ENCODE results near the gene ANK2. TPM values are rescaled to one million over a fixed set of nuclear protein-coding genes. Genes with fewer than 3 reads are reported as not detected.

ANK2 gene
- total and polyA plus RNA-seq, 5 donors from 2014 or later = not detected

DNA sequence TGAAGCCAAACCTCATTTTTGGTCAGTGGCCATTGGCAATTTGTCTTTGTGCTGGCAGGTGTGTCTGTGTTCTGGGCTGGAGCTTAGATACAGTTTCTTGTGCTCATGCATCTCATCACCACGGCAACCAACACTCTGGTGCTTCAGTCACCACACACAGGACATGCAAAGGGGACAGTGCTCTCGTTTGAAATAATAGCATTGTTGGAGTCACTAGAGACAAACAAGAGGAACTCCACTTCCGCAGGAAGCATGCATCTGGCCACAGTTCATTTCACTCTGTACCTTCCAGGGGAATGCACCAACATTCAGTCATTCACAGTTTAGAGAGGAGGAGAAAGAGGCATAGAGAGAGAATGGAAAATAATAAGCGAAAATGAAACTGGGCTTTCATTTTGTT, 267.4 kb downstream of the ANK2 start:
- peaks cover 0 to 7% (median 0%) of the 10 kb centered on the region in 4 donors for H3K4me1 Mint-ChIP-seq
- no peak overlapping the region for H3K27ac ChIP-seq (ENCODE audit: insufficient read depth, low read length, poor library complexity, severe bottlenecking)
- ATAC-seq (ENCODE audit: low read depth in 2 of 2) (peak; percentile 12 to 28), DNase-seq (peak in 2 of 3 donors; percentile 2 to 23)
- no peaks in the 10 kb centered on the region for H3K9me3 ChIP-seq (ENCODE audit: control insufficient read depth in 2 of 2, low read length in 2 of 2)
- no peaks in the 10 kb centered on the region for H3K36me3 Mint-ChIP-seq
- H3K4me3 Mint-ChIP-seq = peak overlapping the region in 1 of 4 donors; percentile 4
- no peak overlapping the region for H3K4me3 ChIP-seq (ENCODE audit: low read depth, low read length)
- H3K27me3 ChIP-seq (ENCODE audit: control insufficient read depth, insufficient read depth, low read length) = no peaks in the 10 kb centered on the region
- no peaks in the 10 kb centered on the region for H3K27me3 Mint-ChIP-seq
- H3K36me3 ChIP-seq (ENCODE audit: control insufficient read depth, insufficient read depth, low read length) = no peaks in the 10 kb centered on the region
- H3K27ac Mint-ChIP-seq = no peak overlapping the region
- H3K9me3 Mint-ChIP-seq = no peaks in the 10 kb centered on the region
- H3K4me1 ChIP-seq (ENCODE audit: control insufficient read depth, insufficient read depth, low read length, poor library complexity, severe bottlenecking) = no peaks in the 10 kb centered on the region

DNA sequence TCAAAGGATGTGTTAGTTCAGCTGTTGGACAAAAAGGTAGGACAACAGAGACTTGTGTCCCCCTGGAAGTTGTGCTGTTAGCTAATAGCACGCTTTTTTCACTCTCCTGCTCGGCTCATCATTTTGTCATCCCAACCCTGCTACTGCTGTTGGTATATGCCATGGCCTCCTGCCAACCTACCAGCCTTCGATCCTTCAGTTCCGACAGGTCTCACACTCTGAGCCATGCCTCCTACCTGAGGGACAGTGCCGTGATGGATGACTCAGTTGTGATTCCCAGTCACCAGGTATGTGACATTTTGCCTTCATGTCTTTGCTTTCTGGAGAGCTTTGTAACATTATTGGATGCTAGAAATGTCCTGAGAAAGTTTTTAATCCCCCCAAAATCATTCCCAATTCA, 268.1 kb downstream of the ANK2 start:
- Mint-ChIP-seq H3K27ac (peak overlapping the region in 1 of 3 donors; percentile 7), H3K4me3 (no peak overlapping the region), H3K36me3 (no peaks in the 10 kb centered on the region), H3K9me3 (no peaks in the 10 kb centered on the region), H3K4me1 (peaks cover 0 to 7% (median 0%) of the 10 kb centered on the region in 4 donors), H3K27me3 (no peaks in the 10 kb centered on the region)
- H3K27me3 ChIP-seq (ENCODE audit: control insufficient read depth, insufficient read depth, low read length) = no peaks in the 10 kb centered on the region
- ATAC-seq (ENCODE audit: low read depth in 2 of 2) (no peak), DNase-seq (no peak)
- no peak overlapping the region for H3K4me3 ChIP-seq (ENCODE audit: low read depth, low read length)
- H3K36me3 ChIP-seq (ENCODE audit: control insufficient read depth, insufficient read depth, low read length) = no peaks in the 10 kb centered on the region
- no peaks in the 10 kb centered on the region for H3K4me1 ChIP-seq (ENCODE audit: control insufficient read depth, insufficient read depth, low read length, poor library complexity, severe bottlenecking)
- H3K9me3 ChIP-seq (ENCODE audit: control insufficient read depth in 2 of 2, low read length in 2 of 2) = no peaks in the 10 kb centered on the region
- no peak overlapping the region for H3K27ac ChIP-seq (ENCODE audit: insufficient read depth, low read length, poor library complexity, severe bottlenecking)

DNA sequence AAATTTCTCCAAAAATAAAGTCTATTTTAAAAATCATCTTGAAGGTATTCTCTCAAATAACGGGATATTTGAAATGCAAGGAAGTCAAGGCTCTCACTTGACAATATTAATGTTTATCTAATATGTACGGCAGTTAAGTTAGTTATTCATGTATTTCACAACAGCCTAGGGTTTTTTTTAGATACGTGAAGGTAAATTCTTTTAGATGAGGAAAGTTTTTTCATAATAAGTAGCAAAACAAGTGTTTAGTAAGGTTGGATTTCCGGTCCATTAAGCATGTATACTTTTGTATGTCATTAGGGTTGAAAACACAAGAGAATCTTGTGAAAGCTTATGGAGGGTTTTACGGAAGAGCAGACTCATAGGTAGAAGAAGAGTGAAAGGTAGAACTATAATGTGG, 273.3 kb downstream of the ANK2 start:
- Mint-ChIP-seq H3K4me1 (no peaks in the 10 kb centered on the region), H3K27ac (no peak overlapping the region), H3K9me3 (peaks cover 0 to 4% (median 0%) of the 10 kb centered on the region in 7 donors), H3K4me3 (no peak overlapping the region), H3K27me3 (peaks cover 11% of the 10 kb centered on the region), H3K36me3 (no peaks in the 10 kb centered on the region)
- no peak for ATAC-seq (ENCODE audit: low read depth in 2 of 2)
- H3K9me3 ChIP-seq (ENCODE audit: control insufficient read depth in 2 of 2, low read length in 2 of 2) = no peaks in the 10 kb centered on the region
- DNase-seq = no peak
- no peak overlapping the region for H3K4me3 ChIP-seq (ENCODE audit: low read depth, low read length)
- H3K4me1 ChIP-seq (ENCODE audit: control insufficient read depth, insufficient read depth, low read length, poor library complexity, severe bottlenecking) = no peaks in the 10 kb centered on the region
- no peak overlapping the region for H3K27ac ChIP-seq (ENCODE audit: insufficient read depth, low read length, poor library complexity, severe bottlenecking)
- no peaks in the 10 kb centered on the region for H3K27me3 ChIP-seq (ENCODE audit: control insufficient read depth, insufficient read depth, low read length)
- H3K36me3 ChIP-seq (ENCODE audit: control insufficient read depth, insufficient read depth, low read length) = no peaks in the 10 kb centered on the region

GRCh38 chr4:113325876-113326615, 276.6 kb downstream of the ANK2 start:
- Mint-ChIP-seq H3K27ac (no peak overlapping the region), H3K36me3 (no peaks in the 10 kb centered on the region), H3K4me3 (no peak overlapping the region), H3K27me3 (peaks cover 11% of the 10 kb centered on the region), H3K4me1 (no peaks in the 10 kb centered on the region), H3K9me3 (peaks cover 0 to 4% (median 0%) of the 10 kb centered on the region in 7 donors)
- H3K9me3 ChIP-seq (ENCODE audit: control insufficient read depth in 2 of 2, low read length in 2 of 2) = no peaks in the 10 kb centered on the region
- H3K4me3 ChIP-seq (ENCODE audit: low read depth, low read length) = no peak overlapping the region
- H3K27me3 ChIP-seq (ENCODE audit: control insufficient read depth, insufficient read depth, low read length) = no peaks in the 10 kb centered on the region
- no peaks in the 10 kb centered on the region for H3K36me3 ChIP-seq (ENCODE audit: control insufficient read depth, insufficient read depth, low read length)
- no peak for DNase-seq
- no peak for ATAC-seq (ENCODE audit: low read depth in 2 of 2)
- H3K27ac ChIP-seq (ENCODE audit: insufficient read depth, low read length, poor library complexity, severe bottlenecking) = no peak overlapping the region
- H3K4me1 ChIP-seq (ENCODE audit: control insufficient read depth, insufficient read depth, low read length, poor library complexity, severe bottlenecking) = no peaks in the 10 kb centered on the region

GRCh38 chr4:113327494-113327893, 278.0 kb downstream of the ANK2 start:
- H3K27me3 ChIP-seq (ENCODE audit: control insufficient read depth, insufficient read depth, low read length) = no peaks in the 10 kb centered on the region
- Mint-ChIP-seq H3K9me3 (peaks cover 0 to 4% (median 0%) of the 10 kb centered on the region in 7 donors), H3K27me3 (peaks cover 11% of the 10 kb centered on the region)

DNA sequence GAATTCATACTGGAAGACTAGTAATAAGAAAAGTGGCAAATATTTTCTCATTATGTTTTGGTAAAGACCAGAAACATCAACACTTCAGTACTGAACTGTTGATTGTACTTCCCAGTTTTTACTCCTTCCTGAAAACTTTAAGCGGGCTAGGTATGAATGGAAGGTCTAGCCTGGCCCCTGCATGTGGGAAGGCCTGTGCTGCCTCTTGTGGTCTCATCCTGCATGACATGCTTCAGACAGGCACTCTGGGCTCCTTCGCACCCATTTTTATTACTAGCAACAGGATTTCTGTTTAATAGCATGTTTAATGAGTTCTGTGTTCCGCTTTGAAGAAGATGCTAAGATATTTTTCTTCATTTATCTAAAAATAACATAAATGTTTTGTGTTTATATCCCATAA, 279.1 kb downstream of the ANK2 start:
- Histone ChIP-seq H3K4me1 (ENCODE audit: control insufficient read depth, insufficient read depth, low read length, poor library complexity, severe bottlenecking) (no peaks in the 10 kb centered on the region), H3K27me3 (ENCODE audit: control insufficient read depth, insufficient read depth, low read length) (no peaks in the 10 kb centered on the region), H3K9me3 (ENCODE audit: control insufficient read depth in 2 of 2, low read length in 2 of 2) (no peaks in the 10 kb centered on the region), H3K27ac (ENCODE audit: insufficient read depth, low read length, poor library complexity, severe bottlenecking) (no peak overlapping the region), H3K4me3 (ENCODE audit: low read depth, low read length) (no peak overlapping the region), H3K36me3 (ENCODE audit: control insufficient read depth, insufficient read depth, low read length) (no peaks in the 10 kb centered on the region)
- H3K4me1 Mint-ChIP-seq = no peaks in the 10 kb centered on the region
- H3K27ac Mint-ChIP-seq = no peak overlapping the region
- H3K27me3 Mint-ChIP-seq = peaks cover 11% of the 10 kb centered on the region
- no peaks in the 10 kb centered on the region for H3K36me3 Mint-ChIP-seq
- DNase-seq (no peak), ATAC-seq (ENCODE audit: low read depth in 2 of 2) (no peak)
- peaks cover 0 to 2% (median 0%) of the 10 kb centered on the region in 7 donors for H3K9me3 Mint-ChIP-seq
- no peak overlapping the region for H3K4me3 Mint-ChIP-seq

More at GRCh38 chr4:113327494-113327893, 278.0 kb downstream of the ANK2 start:
- Histone ChIP-seq H3K4me3 (ENCODE audit: low read depth, low read length) (no peak overlapping the region), H3K4me1 (ENCODE audit: control insufficient read depth, insufficient read depth, low read length, poor library complexity, severe bottlenecking) (no peaks in the 10 kb centered on the region), H3K27ac (ENCODE audit: insufficient read depth, low read length, poor library complexity, severe bottlenecking) (no peak overlapping the region), H3K9me3 (ENCODE audit: control insufficient read depth in 2 of 2, low read length in 2 of 2) (no peaks in the 10 kb centered on the region), H3K36me3 (ENCODE audit: control insufficient read depth, insufficient read depth, low read length) (no peaks in the 10 kb centered on the region)
- Mint-ChIP-seq H3K4me1 (no peaks in the 10 kb centered on the region), H3K27ac (peak overlapping the region in 1 of 3 donors; percentile 10), H3K36me3 (no peaks in the 10 kb centered on the region), H3K4me3 (no peak overlapping the region)
- ATAC-seq (ENCODE audit: low read depth in 2 of 2) (no peak), DNase-seq (no peak)

- Histone ChIP-seq H3K36me3 (ENCODE audit: control insufficient read depth, insufficient read depth, low read length) (no peaks in the 10 kb centered on the region), H3K27me3 (ENCODE audit: control insufficient read depth, insufficient read depth, low read length) (no peaks in the 10 kb centered on the region), H3K9me3 (ENCODE audit: control insufficient read depth in 2 of 2, low read length in 2 of 2) (no peaks in the 10 kb centered on the region), H3K4me1 (ENCODE audit: control insufficient read depth, insufficient read depth, low read length, poor library complexity, severe bottlenecking) (no peaks in the 10 kb centered on the region), H3K4me3 (ENCODE audit: low read depth, low read length) (no peak overlapping the region), H3K27ac (ENCODE audit: insufficient read depth, low read length, poor library complexity, severe bottlenecking) (no peak overlapping the region)
- DNase-seq (no peak), ATAC-seq (ENCODE audit: low read depth in 2 of 2) (no peak)
- no peak overlapping the region for H3K27ac Mint-ChIP-seq
- H3K4me3 Mint-ChIP-seq = no peak overlapping the region
- no peaks in the 10 kb centered on the region for H3K9me3 Mint-ChIP-seq
- H3K4me1 Mint-ChIP-seq = no peaks in the 10 kb centered on the region
- H3K36me3 Mint-ChIP-seq = no peaks in the 10 kb centered on the region
- H3K27me3 Mint-ChIP-seq = peaks cover 8% of the 10 kb centered on the region
Measured at GRCh38 chr4:113330200-113330599, 280.7 kb downstream of the ANK2 start.

DNA sequence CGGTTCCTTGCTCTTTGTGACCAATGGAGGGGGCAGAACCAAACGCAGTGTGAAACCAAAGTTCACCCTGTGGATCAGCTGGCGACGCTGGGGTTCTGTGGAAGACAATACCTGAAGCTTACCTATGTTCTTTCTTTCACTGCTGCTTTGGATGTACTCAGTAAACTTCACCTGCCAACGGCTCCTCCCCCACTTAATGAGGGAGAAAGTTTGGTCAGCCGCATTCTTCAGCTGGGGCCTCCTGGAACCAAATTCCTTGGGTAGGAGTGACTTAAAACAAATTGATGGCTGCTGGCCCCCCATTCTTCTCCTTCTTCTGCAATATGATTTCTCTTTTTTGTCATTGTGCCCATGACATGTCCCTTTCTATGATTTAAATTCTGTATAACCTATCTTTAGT, 282.4 kb downstream of the ANK2 start:
- Mint-ChIP-seq H3K27me3 (no peaks in the 10 kb centered on the region), H3K27ac (no peak overlapping the region), H3K4me3 (no peak overlapping the region), H3K9me3 (no peaks in the 10 kb centered on the region), H3K4me1 (no peaks in the 10 kb centered on the region), H3K36me3 (no peaks in the 10 kb centered on the region)
- Histone ChIP-seq H3K27ac (ENCODE audit: insufficient read depth, low read length, poor library complexity, severe bottlenecking) (no peak overlapping the region), H3K4me3 (ENCODE audit: low read depth, low read length) (no peak overlapping the region), H3K9me3 (ENCODE audit: control insufficient read depth in 2 of 2, low read length in 2 of 2) (no peaks in the 10 kb centered on the region), H3K36me3 (ENCODE audit: control insufficient read depth, insufficient read depth, low read length) (no peaks in the 10 kb centered on the region), H3K4me1 (ENCODE audit: control insufficient read depth, insufficient read depth, low read length, poor library complexity, severe bottlenecking) (no peaks in the 10 kb centered on the region), H3K27me3 (ENCODE audit: control insufficient read depth, insufficient read depth, low read length) (no peaks in the 10 kb centered on the region)
- no peak for ATAC-seq (ENCODE audit: low read depth in 2 of 2)
- DNase-seq = no peak

Data from CD4-positive, CD25-positive, alpha-beta regulatory T cell (primary cell).